Measurements from ENCODE around the gene MPPED2.

DNA sequence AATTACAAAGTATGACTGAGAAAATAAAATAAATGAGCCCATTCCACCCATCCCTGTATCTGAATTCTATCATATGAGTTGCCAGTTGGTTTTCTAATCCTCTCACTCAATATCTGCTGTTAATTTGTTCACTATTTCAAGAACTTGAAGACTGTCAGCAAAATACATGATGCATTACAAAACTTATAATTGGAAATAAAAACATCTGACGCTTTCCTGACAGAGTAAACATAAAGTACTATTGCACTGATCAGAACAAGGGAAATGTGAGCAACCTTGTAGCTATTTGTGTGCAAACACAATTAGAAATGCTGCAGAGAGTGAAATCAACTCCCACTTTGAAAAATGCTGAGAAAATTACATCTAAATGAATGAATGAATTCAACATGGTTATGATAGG, 97.1 kb downstream of the MPPED2 start:
- TF ChIP-seq, protein P1, sequence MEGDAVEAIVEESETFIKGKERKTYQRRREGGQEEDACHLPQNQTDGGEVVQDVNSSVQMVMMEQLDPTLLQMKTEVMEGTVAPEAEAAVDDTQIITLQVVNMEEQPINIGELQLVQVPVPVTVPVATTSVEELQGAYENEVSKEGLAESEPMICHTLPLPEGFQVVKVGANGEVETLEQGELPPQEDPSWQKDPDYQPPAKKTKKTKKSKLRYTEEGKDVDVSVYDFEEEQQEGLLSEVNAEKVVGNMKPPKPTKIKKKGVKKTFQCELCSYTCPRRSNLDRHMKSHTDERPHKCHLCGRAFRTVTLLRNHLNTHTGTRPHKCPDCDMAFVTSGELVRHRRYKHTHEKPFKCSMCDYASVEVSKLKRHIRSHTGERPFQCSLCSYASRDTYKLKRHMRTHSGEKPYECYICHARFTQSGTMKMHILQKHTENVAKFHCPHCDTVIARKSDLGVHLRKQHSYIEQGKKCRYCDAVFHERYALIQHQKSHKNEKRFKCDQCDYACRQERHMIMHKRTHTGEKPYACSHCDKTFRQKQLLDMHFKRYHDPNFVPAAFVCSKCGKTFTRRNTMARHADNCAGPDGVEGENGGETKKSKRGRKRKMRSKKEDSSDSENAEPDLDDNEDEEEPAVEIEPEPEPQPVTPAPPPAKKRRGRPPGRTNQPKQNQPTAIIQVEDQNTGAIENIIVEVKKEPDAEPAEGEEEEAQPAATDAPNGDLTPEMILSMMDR (conservative IDR thresholded peaks at IDR 0.05), result no peak
- no peak for TF ChIP-seq ZFX (IDR thresholded peaks at IDR 0.05)
